Measurements from ENCODE around the gene PDLIM4.
A peak's percentile ranks its signal among the peaks of the same experiment; 100 is the strongest.

PDLIM4 gene

DNA sequence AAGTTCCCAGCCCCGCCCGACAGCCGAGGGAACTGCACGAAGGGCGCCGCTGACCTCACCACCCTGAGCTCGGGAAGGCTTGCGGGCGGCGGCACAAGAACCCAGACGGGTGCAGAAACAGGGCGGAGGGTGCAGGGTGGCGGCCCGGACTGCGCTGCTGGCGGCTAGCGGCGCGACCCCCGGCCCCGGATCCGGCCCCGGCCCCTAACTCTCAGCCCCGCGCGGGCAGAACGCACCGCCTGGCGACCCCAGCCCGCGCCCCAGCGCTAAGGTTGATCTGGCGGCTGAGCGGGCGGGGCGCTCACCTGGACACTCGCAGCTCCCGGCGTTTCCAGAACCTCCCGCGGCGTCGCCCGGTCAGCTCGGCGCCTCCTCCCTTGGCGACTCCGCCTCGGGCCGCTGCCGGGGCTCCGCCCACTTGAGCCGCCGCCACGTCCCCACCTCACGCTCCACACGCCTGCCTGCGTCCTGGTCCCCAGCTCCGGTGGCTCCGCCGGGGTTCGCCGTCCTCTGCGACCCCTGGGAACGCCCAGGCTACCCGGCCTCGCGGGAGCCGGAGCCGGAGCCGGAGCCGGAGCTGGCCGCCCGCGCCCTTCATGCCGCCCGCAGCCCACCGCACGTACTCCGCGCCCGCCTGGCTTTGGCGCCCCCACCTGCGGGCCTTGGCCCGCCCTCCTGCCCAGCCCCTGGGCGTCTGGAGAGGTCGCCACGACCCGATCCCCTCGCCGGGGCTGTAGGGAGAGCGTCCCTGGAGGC lies 29.8 kb upstream of the PDLIM4 start, which contains the start of gene P4HA2:
Gene P4HA2, minus strand, starts transcription at position 369 of the 756 bp plus-strand sequence. CDS start 9,227 bp downstream, outside the sequence.
- peak; percentile 48 for DNase-seq

DNA sequence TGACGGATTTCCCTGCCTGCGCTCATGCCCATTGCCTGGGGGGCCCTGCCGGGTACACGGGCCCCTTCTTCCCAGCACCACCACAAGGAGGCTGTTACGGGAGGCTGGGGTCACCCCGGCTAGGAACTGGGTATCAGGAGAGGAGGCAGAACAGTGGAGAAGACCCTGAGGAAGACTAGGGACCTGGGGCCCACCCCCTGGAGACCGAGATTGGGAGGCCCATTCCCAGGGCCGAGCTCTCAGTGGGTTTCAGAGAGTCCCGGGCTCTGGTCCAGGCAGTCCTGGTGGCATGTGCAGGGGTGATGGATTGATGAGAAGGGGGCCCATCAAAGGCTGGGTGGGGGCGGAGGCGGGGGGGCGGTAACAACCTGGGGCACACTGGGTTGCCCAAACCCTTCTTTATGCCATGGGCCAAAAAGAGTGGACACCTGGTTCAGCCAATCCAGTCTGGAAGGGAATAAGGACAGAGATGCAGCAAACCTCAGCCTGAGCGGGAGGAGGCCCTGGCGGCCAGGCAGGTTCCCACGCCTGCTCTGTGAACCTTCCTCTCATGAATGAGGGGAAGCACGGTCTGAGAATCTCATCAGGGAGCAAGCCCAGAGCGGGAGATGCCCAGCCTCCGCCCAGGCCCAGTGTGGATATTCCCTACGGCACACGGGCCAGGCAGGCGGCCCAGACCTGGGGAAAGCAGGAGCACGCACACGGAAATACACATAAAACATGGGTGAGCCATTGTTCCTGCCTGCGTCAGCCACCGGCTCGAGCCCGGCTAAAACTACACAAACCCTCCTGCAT lies 29.1 kb upstream of the PDLIM4 start:
- DNase-seq, result no peak

DNA sequence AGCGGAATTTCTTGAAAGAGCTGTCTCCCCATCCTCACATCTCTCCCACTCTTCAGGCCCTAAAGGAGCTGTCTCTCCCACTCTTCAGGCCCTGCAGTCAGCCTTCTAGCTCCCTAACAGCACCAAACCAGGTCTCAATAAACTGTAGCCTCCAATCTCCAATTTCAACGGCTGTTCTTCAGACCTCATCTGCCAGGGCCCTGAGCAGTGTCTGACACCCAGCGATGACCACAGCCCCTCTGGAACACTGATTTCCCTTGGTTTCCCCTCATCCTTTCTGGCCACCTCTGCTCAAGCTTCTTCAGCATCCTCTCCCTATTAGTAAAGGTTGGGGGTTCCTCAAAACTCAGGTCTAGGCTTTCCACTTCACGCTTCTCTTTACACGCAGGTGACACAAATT lies 28.3 kb upstream of the PDLIM4 start:
- no peak for DNase-seq

DNA sequence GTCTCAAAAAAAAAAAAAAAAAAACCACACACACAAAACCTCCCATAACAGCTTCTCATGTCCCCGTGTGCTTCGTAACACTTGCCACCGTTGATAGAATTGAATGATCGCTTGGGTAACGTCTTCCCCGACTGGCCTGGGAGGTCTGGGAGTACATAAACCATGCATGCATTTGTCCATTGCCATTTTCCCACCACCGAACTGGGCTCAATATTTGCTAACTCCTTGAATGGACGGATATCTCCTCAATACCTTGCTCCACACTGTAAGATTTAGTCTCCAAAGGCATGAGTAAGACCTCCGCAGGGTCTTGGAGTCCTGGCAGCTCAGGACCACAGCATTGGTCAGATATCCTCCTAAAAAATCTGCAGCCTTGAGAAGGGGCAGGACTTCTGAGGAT lies 26.6 kb upstream of the PDLIM4 start:
- no peak for DNase-seq

DNA sequence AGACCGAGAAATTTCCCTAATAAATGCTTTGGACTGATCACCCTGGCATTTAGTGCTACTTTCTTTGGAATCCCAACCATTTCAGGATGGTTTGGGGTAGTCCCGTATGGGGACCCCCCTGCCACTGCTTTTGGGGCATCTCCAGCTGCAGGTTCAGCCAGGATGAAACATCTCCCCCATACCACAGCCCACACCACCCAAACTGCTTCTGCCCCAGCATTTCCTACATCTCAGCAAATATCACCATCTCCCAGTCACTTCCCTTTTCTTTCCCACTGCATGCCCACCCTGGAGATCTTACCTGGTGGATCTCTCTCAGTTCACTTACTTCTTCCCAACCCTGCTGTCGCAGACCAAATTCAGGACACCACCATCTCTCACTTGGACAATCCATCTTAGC lies 25.0 kb upstream of the PDLIM4 start:
- DNase-seq, result no peak

DNA sequence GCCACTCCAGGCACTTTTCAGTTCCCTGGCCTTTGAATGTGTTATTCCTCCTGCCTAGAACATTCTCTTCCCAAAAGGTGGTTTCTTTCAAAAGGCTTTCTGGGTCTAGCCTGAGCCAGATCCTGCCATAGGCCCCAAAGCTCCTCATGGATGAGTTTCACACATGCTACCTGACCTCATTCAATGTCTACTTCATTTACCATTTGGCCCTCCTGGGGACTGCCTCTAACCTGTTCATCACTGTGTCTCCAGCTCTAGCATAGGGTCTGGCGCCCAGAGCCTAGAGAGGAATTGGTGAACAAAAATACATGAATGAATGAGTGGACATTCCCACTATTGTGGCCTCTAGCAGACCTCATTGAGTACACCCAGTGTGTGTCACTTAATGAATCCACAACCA lies 24.4 kb upstream of the PDLIM4 start:
- no peak for DNase-seq

DNA sequence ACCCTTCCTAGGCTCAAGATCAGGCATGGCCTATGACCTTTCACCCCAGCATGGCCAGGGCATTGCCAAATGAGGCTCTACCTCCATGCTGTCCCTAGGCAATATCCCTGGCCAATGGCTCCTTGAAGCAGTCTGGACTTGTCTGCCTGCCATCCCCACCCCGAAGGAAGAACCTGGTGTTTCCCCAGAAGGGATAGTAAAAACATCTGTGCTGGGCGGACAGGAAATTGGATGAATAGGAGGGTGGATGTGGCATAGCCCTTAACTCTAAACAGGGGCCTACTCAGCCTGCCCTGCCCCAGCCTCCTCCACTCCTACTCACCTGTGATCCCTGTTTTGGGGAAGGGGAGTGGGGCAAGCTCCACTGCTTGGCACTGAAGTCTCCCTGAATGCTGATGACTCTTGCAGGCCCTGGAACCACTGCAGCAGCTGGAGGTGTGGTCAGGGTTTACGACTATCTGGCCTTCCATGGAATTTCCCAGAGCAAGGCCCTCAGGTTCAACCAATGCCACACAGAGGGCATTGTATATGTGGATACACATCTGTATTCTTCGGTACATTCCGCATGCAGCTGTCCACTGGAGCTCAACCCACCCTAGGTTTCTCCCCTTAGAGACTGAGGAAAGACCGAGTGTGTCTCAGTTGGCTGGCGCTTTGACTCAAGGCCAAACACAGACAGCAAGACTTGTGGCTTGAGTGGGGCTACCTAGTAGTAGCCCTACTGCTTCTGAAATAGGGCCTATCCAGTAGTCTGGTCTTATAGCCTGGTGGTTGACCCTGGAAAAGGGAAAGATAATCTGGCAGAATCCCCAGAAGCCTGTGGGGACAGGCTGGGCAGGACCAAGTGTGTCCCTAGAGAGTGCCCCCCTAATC lies 23.4 kb upstream of the PDLIM4 start:
- DNase-seq, result no peak

DNA sequence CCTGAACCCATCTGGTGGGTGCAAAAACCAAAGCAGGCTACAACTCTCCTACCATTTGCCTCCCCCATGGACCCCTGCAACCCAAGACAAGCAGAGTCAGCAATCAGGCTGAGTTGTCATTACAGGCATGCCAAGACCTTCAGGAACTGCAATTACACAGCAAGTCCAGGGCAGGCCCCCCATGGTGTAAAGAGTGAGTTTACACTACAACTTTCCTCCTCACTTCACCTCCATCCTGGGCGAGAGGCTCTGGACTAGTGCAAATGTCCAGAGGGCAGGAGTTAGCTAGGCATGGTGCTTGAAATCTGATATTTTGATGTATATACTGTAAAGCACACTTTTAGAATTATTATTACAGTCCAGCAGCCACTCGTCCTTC lies 22.8 kb upstream of the PDLIM4 start:
- DNase-seq, result no peak

DNA sequence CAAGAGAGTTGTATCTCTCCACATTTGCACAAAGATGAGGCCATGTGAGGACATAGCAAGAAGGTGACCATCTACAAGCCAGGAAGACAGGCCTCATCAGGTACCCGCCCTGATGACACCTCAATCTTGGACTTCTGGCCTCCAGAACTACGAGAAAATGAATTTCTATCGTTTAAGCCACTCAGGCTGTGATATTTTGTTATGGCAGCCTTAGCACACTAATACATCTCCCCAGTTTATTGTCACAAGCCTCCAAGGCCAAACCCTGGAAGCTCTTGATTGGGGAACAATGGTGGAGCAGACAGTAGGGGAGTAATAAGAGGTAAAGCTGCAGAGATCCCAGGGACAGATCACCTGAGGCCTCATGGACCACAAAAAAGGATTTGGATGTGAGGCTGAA lies 22.2 kb upstream of the PDLIM4 start:
- no peak for DNase-seq

DNA sequence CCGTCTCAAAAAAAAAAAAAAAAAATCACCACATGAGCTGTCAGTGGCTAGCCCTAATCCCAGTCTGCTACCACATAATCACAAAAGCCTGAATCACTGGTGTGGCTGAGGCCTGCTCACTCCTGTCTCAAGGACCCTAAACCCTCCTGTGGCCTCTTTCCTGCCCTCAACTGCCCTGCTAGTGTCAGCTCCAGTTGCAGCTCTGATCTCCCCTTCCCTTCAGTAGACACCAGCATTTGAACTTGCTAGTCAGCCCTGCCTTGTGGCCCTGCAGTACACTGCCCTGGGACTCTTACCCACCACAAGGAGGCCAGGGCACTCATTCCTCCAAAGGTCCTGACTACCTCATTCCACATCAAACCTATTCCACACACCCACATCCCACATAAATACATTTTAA lies 20.4 kb upstream of the PDLIM4 start:
- no peak for DNase-seq

DNA sequence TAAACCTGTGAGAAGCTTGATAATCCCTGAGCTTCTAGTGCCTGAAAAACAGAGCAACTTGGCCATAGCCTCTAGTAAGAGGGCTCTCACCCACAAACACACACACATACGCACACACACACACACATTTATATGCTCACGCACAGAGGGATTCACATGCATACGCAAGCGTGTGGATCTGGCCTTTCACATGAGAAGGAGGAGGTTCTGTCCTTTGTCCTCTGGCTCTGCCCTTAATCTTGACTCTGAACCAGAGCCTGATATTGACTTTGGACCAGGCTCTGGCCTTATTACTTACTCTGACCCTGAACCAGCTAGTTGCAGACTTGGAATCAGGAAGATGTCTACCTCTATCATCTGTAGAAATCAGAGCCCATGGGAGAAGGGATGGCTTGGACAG lies 19.8 kb upstream of the PDLIM4 start:
- DNase-seq, result no peak

DNA sequence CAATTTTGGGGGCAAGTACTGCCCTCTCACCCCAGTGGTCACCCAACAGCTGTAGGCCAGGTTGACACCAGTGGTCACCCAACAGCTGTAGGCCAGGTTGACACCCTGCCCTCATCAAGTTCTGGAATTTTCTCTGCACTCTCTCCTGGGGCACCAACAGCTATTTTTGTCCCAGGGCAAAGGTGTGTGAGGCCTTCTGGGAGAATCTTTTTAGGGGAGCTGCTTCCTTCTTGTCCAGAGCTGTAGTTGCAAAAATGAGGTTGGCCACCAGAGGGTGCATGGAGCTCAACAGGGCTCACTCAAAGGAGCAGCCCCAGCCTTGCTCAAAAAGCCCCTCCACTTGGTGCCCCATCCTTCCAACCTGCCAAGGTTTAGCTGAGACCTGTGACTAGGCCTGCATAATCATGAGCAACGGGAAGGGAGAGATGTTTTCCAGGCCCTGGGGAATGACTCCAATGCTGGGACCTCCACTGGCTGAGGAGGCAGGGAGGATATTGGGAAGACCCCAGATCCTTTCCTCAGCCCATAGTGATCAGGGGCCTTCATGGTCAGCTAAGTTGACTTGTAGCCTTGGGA lies 19.2 kb upstream of the PDLIM4 start:
- peak; percentile 71 for DNase-seq

DNA sequence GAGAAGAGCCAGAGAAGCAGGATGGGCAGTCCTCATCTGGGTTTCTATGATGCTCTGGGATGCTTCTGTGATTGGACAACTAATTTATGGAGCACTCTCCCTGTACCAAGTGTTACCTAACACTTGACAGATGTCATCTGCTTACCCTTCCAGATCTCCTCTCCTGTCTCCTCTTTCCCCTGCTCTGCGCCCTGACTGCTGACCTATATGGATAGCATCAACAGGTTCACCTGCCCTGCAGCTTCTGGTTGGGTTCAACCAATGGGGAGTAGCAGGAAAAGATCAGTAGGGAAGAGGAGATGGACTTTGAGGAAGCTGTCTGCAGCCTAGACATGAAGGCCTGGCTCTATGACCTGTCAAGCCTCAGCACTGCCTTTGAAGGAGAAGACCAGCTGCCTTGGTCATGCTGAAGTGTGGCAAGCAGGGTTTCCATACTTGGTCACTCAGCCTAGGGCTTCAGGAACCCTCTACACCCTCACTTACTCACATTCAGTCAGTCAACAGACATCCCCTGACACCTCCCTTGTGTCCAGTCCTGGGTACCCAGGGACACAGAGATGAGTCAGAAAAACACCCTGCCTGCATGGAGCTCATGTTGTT lies 18.5 kb upstream of the PDLIM4 start:
- DNase-seq, result no peak

DNA sequence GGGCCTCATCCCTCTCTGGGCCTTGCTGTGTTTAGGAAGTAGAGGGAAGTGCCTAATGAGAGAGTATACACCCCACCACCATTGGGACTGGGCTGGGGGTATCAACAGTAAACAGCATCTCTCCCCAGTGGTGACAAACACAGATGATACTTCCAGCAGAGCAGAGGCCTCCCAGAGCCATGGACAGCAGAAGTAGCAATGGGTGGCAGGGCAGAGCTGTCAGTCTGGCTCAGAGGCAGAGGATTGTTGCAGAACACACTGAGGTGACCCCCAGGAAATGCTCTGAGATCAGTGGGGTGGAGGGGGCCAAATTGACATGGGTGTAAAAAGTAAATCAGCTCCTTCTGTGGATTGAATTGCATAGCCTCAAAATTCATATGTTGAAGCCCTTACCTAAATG lies 17.7 kb upstream of the PDLIM4 start:
- DNase-seq, result no peak

DNA sequence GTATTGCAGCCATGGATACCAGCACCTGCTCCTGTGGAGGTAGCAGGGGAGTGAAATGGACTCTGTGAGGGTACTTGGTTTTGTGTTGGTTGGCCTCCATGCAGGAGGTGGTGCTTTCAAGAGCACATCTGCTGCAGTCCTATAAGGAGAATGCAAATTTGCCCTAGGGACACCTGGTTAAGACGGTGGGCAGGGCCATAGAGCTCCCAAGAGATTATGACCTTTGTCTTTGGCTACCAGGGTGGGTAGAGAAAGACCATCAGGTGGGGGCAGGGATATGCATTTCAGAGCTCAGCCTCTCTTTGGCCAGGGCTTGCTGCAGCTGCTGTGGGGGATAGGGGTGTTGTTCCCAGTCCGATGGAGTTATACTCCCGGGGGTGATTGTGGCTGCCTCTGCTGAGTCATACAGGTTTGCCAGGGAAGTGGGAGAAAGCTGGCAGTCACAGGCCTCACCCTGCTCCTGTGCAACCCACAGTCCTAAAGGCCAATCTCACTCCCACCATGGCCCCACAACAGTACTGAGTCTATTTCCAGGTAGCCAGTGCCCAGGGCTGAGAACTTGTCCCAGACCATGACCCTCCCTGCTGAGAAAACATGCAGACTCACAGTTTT lies 14.0 kb upstream of the PDLIM4 start:
- DNase-seq, result no peak

DNA sequence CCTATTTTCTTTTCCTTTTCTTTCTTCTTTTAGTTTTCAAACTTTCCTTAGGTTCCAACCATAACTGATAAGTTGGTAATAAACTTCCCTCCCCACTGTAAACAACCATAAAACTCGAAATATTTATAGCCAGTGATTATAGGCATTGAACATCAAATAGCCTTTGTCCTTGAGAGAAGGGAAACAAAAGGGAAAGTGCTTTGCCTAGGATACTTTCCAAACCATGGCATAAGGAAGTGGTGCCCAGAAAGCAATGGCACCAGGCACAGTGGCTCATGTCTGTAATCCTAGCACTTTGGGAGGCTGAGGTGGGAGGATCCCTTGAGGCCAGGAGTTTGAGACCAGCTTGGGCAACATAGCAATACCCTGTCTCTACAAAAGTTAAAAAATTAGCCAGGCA lies 11.9 kb upstream of the PDLIM4 start:
- no peak for DNase-seq

DNA sequence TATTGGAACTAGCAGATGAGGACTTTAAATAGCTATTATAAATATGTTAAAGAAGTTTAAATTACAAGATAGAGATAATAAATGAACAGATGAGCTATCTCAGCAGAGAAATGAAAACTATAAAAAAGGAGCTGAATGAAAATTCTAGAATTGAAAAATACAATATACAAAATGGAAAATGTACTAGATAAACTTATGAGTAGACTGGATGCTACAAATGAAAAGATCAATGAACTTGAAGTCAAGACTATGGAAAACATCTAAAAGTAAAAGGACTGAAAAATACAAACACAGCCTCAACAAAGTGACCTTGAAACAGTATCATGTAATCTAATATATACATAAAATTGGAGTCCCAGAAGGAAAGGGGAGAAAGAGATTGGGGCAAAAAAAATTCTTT lies 10.7 kb upstream of the PDLIM4 start:
- no peak for DNase-seq

DNA sequence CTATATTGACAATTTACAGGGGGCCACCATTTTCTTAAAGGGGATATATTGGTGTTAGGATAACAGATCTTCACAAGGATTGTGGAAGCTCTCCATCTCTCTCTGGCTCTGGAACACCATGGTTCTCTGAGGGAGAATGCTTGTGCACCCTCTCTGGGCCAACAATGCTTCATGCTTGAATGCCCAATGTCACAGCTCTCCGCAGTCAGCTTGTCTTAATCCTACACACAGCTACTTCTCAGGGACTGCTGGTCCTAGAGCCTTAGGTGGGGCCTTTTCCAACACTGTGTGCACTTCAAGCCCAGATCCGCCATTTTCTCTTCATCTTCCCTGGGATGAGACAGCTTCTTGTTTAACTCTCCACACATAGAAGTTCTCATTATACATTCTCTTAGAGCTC lies 6.9 kb upstream of the PDLIM4 start:
- no peak for DNase-seq

DNA sequence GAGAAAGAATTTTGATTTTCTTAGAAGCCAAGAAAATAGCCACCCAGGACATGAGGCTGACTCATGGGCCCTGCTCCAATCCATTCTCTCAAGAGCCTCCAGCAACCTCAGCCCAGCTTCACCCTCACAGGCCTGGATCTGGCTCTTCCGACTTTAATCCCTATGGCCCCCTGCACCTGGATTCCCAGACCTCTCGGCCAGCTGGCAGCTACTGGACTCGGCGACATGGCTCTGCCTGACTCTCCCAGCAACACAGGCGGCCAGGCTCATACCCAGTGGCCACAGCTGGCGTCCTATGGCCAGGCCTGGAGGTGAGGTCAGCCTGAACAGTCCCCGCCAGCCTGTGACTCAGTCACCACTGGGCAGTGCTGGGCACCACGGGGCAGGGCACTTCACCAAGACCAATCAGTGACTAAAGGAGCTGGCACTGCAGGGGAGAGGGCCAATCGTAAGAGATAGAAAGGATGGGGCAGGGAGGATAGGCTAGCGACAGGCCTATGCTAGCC lies 6.2 kb upstream of the PDLIM4 start:
- DNase-seq, result no peak

DNA sequence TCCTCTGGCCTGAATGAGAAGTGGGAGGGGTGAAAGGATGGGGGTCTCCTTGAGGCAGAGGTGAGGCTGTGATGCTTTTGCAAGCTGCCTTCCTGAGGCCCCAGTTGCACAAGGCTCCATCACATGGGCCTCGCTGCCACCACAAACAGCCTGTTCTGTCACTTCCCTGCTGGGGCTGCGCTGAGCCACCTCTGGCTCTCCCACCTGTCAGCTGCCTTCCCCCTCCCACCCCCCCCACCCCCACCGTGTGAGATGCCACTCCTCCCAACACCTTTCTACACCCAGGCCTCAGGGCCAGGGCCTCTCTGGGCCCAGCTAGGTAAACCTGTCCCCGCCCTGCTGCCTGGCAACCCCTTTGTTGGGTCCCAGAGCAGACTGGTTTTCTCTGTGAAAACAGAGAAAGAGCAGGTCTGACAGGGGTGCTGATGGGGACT lies 4.5 kb upstream of the PDLIM4 start:
- DNase-seq, result no peak

DNA sequence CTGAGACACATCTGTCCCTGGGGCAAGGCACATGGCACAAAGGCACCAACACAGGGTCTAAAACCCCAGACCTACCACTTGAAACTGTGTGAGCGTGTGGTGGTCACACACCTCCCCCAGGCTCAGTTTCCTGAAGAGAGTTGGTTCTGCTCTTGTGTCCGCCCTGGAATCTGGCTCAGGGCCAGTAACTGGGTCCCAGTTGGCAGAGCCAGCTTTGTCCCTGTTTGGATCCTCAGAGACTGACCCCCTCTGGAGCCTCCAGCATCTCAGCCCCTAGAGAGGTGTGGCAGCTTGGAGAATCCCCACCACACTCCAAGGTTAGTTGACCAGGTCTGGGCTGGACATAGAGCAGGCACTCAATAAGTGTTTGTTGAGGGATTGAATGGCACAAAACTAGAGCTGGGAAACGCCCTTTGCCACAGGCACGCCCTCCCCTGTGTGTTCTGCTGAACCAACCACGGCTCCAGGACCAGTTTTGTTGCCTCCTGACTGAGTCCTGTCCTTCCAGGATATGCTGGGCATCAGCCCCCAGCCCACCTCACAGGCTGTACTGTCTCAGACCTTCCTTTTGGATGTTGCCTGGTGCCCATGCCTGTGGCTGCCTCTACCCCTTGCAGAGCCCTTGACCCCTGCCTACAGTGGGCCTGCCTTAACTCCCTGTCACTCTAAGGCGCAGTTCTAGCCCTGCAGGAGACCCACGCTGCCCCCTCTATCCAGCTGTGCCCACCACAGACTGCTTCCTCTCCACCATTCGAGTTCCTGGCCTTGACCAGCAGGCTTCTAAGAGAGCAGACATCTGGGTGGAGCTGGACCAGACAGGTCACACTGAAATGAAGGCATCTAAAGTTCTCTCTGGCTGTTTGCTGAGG lies 3.8 kb upstream of the PDLIM4 start:
- DNase-seq, result peak; percentile 30

Data from hematopoietic multipotent progenitor cell treated with erythropoietin and hydrocortisone succinate and interleukin-3 and kit ligand, for 8 days (in vitro differentiated cells).